Right ventricle myocardium inferior (tissue), 1 donor: ENCODE results near the gene ADPRHL1. TPM values are rescaled to one million over a fixed set of nuclear protein-coding genes. Genes with fewer than 3 reads are reported as not detected.
A peak's percentile ranks its signal among the peaks of the same experiment; 100 is the strongest.
"Not testable (repeated sequence)": the region's sequence is repeated elsewhere in the genome, so short reads cannot be mapped to it uniquely, and the experiment has no call there.

Source experiments
- ATAC-seq: fragments of 200-7000 bp; cut with Tn5 transposase; one replicate; pipeline ENCODE4 v1.9.1; 2020; ENCODE audit warnings: mild to moderate bottlenecking, moderate library complexity
- DNase-seq: peaks from one replicate; pipeline ENCODE4 v3.0.0; 2021; ENCODE audit errors: missing footprints
- intact Hi-C: fragments of 100-400 bp; cut with DNase I; formaldehyde crosslinking; loops from one replicate; pipeline ENCODE4 v1.11.0; 2022
- total RNA-seq: library from RNA; stranded (reverse); fragmentation: NEBNext Ultra II Directional; extraction: Animal tissue kit (Norgen Biotek cat#: 25700); gene quantifications from one replicate; pipeline ENCODE4 v1.2.1, GENCODE V29; 2021
- donor health status: DM: no; HTN: yes; CAD: no; lungs with severe emphysema.

ADPRHL1 gene
- total RNA-seq, 1 donor from 2014 or later = 468 TPM

GRCh38 chr13:113461022-113461751 is 7.9 kb upstream of the ADPRHL1 start:
- no peak for DNase-seq
- peak; percentile 60 for ATAC-seq
- intact Hi-C loops = loop anchor here (2.0 kb wide), 1 partner anchor 28 kb away; no protein-coding TSS in a partner anchor

DNA sequence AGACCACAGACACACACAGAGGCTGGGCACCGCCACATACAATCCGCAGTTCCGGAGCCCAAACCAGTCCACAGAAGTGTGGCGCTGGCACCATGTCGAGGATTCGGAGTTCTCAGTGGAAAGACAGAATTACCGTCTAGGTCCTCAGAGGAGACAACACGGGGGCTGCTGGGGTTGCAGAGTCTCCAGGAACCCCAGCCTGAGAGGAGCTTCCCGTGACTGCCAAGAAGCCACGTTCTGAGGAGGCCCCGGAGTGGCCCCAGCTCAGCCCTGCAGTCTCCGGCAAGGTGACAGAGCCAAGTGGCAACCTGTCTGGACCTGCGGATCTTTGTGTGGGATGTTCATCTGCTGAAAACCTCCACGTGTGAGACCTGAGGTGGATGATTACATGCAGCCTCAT is 7.3 kb upstream of the ADPRHL1 start:
- intact Hi-C loops = loop anchor here (2.0 kb wide), 1 partner anchor 28 kb away; no protein-coding TSS in a partner anchor
- ATAC-seq = no peak

GRCh38 chr13:113460064-113460555 is 6.8 kb upstream of the ADPRHL1 start:
- intact Hi-C loops = loop anchor here (2.0 kb wide), 1 partner anchor 29 kb away; no protein-coding TSS in a partner anchor
- ATAC-seq (no peak), DNase-seq (no peak)

More for the DNA sequence above, 7.3 kb upstream of the ADPRHL1 start:
- DNase-seq = no peak

DNA sequence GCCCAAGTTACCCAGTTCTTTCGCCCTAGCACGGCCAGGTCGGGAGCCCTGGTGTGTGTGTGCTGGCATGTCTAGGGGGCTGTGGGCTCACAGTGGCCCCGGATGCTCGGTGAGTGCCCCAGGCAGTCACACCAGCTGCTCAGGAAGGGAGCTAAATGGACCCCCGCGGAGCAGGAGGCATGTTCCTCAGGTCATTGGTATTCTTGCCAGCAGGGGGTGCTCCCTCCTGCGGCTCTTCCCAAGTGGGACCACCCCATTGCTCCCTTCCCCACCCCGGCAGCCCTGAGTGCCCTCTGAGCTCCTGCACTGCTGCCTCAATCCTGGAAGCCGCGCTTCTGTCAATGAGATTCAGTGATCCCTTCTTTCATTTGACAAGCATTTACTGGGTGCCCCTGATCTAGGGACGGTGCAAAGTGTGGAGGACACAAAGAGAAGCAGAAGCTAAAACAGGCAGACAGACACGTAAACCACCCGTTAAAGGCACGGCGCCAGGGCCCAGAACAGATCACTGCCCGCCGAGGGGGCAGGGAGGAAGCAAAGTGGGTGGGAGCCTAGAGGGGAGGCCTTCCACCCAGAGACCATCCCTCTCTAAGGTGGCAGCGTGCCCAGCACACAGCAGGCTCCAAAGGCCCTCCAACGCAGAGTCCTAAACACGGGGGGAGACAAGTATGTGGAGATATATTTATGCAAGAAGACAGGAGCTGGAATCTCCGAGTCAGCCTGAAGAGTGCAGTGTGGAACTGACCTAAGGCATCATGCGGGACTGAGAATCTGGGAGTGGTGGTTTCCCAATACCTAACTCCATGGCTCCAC is 5.2 kb upstream of the ADPRHL1 start:
- ATAC-seq (peak; percentile 64), DNase-seq (no peak)

DNA sequence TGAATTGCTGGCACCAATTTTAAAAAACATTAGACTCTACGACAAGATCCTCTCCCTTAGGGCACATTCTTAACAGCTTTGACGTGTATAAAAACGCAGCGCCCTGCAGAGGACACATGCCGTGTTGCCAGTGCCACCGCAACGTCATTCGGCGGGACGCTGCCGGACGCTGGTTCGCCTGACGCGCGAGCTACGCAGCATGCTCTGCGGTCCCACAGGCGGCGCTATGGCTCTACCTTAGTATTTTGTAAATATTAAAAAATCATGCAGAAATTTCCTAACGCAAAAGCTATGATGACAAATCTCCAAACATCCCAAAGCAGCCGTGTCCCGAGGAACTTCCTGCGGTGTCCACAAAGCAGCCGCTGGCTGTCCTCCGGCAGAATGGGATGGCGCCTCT is 4.2 kb upstream of the ADPRHL1 start:
- intact Hi-C loops = no loop called here
- DNase-seq (no peak), ATAC-seq (no peak)

More for the DNA sequence above, 5.2 kb upstream of the ADPRHL1 start:
- intact Hi-C loops = loop anchor here (1.0 kb wide), 1 partner anchor 104 kb away; no protein-coding TSS in a partner anchor

DNA sequence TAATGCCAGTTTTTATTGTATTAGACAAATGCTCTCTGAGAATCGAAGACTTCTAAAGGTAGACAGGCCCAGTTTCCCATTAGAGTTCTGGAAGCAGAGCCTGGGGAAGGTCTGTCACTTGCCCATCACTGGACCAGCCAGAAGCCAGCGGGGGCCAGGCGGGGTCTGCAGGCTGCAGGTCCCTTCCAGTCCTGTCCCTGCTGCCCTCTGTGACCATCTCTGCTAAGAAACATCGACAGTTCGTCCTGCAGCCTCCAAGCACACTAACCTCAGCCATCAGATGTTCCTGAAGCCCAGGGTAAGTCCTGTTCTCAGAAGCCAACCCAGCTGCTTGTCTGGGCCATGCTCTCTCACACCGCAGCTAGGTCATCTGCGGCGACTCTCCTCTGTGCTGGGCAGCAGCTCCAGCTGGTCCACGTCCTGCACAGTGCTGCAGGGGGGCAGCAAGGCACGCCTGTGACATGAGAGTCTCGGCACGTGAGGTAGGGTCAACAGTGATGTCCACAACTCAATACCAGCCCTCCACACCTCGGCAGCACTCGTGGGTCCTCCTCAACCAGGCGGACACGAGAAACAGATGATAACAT is 2.9 kb upstream of the ADPRHL1 start:
- ATAC-seq (no peak), DNase-seq (no peak)
- intact Hi-C loops = no loop called here

DNA sequence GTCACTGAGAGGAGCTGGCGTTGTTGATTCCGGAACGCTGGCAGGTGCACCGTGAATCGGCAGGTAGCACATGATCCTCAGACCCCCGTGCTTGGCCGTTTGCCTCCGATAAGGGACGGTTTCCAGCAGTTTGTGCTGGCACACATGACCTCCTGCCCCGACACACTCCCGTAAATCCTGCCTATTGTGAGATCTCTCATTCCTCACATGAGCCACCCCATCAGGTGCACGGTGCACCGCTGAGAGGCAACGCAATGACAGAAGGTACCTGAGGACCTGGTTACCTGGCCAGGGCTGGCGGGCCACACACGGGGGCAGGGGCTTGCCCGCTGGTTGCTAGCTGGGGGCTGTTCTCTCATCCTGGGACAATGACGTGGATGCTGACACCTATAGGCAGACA is 2.1 kb upstream of the ADPRHL1 start:
- ATAC-seq (no peak), DNase-seq (no peak)
- intact Hi-C loops = no loop called here

- intact Hi-C loops = loop anchor here (5.0 kb wide), 2 partner anchors 32 to 43 kb away; no protein-coding TSS in a partner anchor
- ATAC-seq (no peak), DNase-seq (no peak)
Measured at GRCh38 chr13:113454936-113455335, 1.6 kb upstream of the ADPRHL1 start.

GRCh38 chr13:113452466-113452865 is 822 bp downstream of the ADPRHL1 start:
- intact Hi-C loops = loop anchor here (5.0 kb wide), 2 partner anchors 35 to 40 kb away; no protein-coding TSS in a partner anchor
- DNase-seq = no peak
- no peak for ATAC-seq

- intact Hi-C loops = loop anchor here (5.0 kb wide), 2 partner anchors 35 to 40 kb away; no protein-coding TSS in a partner anchor
- peak; percentile 71 for ATAC-seq
- no peak for DNase-seq
Measured at GRCh38 chr13:113451951-113452421, 1.3 kb downstream of the ADPRHL1 start.

- not testable (repeated sequence) for ATAC-seq, DNase-seq
- intact Hi-C loops = loop anchor here (5.0 kb wide), 2 partner anchors 36 to 39 kb away; no protein-coding TSS in a partner anchor
Measured at GRCh38 chr13:113450861-113451620, 2.2 kb downstream of the ADPRHL1 start.

- intact Hi-C loops = loop anchor here (5.0 kb wide), 2 partner anchors 37 to 38 kb away; no protein-coding TSS in a partner anchor
- DNase-seq, ATAC-seq: not testable (repeated sequence)
Measured at GRCh38 chr13:113450348-113450744, 2.9 kb downstream of the ADPRHL1 start.

GRCh38 chr13:113449693-113450347 is 3.5 kb downstream of the ADPRHL1 start:
- ATAC-seq (no peak), DNase-seq (no peak)
- intact Hi-C loops = loop anchor here (5.0 kb wide), 2 partner anchors 37 to 38 kb away; no protein-coding TSS in a partner anchor

GRCh38 chr13:113448885-113449692 is 4.2 kb downstream of the ADPRHL1 start:
- intact Hi-C loops = no loop called here
- DNase-seq (peak; percentile 41), ATAC-seq (no peak)

GRCh38 chr13:113448545-113448884 is 4.8 kb downstream of the ADPRHL1 start:
- intact Hi-C loops = no loop called here
- DNase-seq (peak; percentile 84), ATAC-seq (peak; percentile 54)

GRCh38 chr13:113447596-113447995 is 5.7 kb downstream of the ADPRHL1 start:
- intact Hi-C loops = no loop called here
- ATAC-seq (no peak), DNase-seq (no peak)

DNA sequence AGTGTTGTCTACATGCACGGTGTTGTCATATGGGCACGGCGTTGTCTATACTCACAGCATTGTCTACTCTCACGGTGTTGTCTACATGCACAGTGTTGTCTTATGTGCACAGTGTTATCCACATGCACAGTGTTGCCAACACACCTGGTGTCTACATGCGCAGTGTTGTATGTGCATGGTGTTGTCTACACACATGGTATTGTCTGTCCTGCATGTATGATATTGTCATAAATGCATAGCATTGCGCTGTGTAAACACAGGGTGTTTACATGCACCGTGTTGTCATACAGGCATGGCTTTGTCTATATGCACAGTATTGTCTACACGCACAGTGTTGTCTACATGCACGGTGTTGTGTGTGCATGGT is 6.8 kb downstream of the ADPRHL1 start:
- intact Hi-C loops = no loop called here
- ATAC-seq (no peak), DNase-seq (no peak)
